Activated naive CD8-positive, alpha-beta T cell treated with anti-CD3 and anti-CD28 coated beads, Interleukin-2, amount 50 U/mL, for 24 hours (primary cell): Measurements from ENCODE around the gene TMC8.
"Not testable (repeated sequence)": the region's sequence is repeated elsewhere in the genome, so short reads cannot be mapped to it uniquely, and the experiment has no call there.

Experiments
- ATAC-seq: fragments of 150-1000 bp; cut with Tn5 transposase; one replicate; pipeline ENCODE4 v1.10.0; 2021
- DNase-seq: peaks from one replicate; pipeline ENCODE4 v3.0.0; 2021
- H3K27ac Mint-ChIP-seq: one replicate; pipeline ENCODE4 v1.8.0; 2021; ENCODE audit warnings: mild to moderate bottlenecking, mixed read lengths
- H3K27me3 Mint-ChIP-seq: one replicate; pipeline ENCODE4 v1.8.0; 2021; ENCODE audit warnings: mixed read lengths
- H3K36me3 Mint-ChIP-seq: one replicate; pipeline ENCODE4 v1.8.0; 2021; ENCODE audit warnings: low read depth, mixed read lengths
- H3K4me1 Mint-ChIP-seq: one replicate; pipeline ENCODE4 v1.8.0; 2021; ENCODE audit warnings: mixed read lengths
- H3K4me3 Mint-ChIP-seq: one replicate; pipeline ENCODE4 v1.8.0; 2021; ENCODE audit warnings: mild to moderate bottlenecking, moderate library complexity, mixed read lengths
- H3K9me3 Mint-ChIP-seq: one replicate; pipeline ENCODE4 v1.8.0; 2021; ENCODE audit warnings: mixed read lengths

TMC8 gene

DNA sequence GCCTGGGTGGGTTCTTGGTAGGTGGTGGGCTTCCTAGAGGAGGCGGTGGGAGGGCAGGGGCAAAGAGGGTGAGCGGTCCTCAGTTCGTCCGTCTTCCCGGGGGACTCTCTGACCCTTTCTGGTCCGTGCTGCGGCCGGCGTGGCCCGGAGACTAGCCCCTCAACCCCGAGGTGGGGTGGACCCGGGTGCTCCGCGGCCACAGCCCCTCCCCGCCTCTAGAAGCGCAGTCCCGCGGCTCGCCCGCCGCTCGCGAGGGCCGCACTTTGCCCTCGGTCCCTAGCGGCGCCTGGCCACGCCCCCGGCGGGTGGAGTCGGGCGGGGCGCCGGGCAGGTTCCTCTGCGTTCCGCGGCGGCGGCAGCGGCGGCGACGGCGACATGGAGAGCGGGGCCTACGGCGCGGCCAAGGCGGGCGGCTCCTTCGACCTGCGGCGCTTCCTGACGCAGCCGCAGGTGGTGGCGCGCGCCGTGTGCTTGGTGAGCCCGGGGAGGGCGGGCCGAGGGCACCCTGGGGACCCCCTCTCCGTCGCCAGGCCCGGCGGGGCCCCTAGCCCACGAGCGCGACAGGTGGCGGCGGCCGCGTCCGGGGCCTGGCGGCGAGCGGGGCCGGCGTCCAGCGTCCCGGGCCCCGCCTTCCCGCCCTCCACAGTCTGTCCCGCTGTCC is 37.8 kb downstream of the TMC8 start, which contains the start of gene SYNGR2:
Gene SYNGR2, plus strand, starts transcription at position 340 of the 661 bp plus-strand sequence. Its CDS starts 36 bp downstream, at position 376.
- peak; percentile 91 for DNase-seq
- H3K27ac Mint-ChIP-seq: peak within 1 kb of the TSS; percentile 64
- no peaks in the 10 kb centered on the region for H3K27me3 Mint-ChIP-seq

GRCh38 chr17:78168903-78169793 is 38.6 kb downstream of the TMC8 start:
- H3K36me3 Mint-ChIP-seq: peaks cover 25% of the 10 kb centered on the region
- H3K27ac Mint-ChIP-seq: peak overlapping the region; percentile 64
- H3K27me3 Mint-ChIP-seq: no peaks in the 10 kb centered on the region
- H3K9me3 Mint-ChIP-seq: no peaks in the 10 kb centered on the region
- peaks cover 43% of the 10 kb centered on the region for H3K4me1 Mint-ChIP-seq
- ATAC-seq (peak; percentile 9), DNase-seq (peak; percentile 73)
- peak overlapping the region; percentile 78 for H3K4me3 Mint-ChIP-seq

More for the DNA sequence above, 37.8 kb downstream of the TMC8 start, which contains the start of gene SYNGR2:
- Mint-ChIP-seq H3K4me1 (peaks cover 36% of the 10 kb centered on the region), H3K9me3 (no peaks in the 10 kb centered on the region), H3K36me3 (peaks cover 17% of the 10 kb centered on the region), H3K4me3 (peak within 1 kb of the TSS; percentile 78)
- ATAC-seq: peak; percentile 74

DNA sequence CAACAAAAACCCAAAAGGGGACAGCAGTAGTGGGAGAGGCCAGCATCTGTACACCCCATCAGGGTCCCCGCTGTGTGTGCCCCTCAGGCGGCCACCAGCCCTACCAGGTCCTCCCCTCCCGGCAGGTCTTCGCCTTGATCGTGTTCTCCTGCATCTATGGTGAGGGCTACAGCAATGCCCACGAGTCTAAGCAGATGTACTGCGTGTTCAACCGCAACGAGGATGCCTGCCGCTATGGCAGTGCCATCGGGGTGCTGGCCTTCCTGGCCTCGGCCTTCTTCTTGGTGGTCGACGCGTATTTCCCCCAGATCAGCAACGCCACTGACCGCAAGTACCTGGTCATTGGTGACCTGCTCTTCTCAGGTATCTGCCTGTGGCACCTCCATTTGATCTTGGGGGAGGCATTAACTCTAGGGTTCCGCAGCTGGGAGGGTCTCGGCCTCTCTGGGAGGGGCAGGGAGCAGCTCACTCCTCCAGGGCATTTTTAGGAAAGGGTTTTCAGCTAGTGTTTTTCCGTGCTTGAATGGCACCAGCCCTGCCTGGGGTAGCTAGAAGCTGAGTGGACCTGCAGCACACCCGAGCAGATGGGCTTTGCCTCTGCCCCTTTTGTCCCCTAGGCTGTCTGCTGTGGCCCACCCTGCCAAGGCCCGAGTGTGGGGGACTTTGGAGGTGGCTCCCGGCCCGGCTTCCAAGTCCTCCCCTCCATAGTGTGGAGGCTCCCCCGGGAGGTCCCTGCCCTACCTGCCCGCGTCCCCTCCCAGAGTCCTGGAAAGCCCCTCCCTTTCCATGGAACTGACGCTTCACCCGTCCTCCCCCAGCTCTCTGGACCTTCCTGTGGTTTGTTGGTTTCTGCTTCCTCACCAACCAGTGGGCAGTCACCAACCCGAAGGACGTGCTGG is 40.4 kb downstream of the TMC8 start:
- ATAC-seq: no peak
- DNase-seq: no peak
- Mint-ChIP-seq H3K27me3 (no peaks in the 10 kb centered on the region), H3K9me3 (no peaks in the 10 kb centered on the region), H3K4me1 (peaks cover 46% of the 10 kb centered on the region), H3K4me3 (peak overlapping the region; percentile 78), H3K36me3 (peaks cover 31% of the 10 kb centered on the region), H3K27ac (peak overlapping the region; percentile 75)

- not testable (repeated sequence) for H3K27me3 Mint-ChIP-seq, ATAC-seq, H3K9me3 Mint-ChIP-seq, DNase-seq
- H3K27ac Mint-ChIP-seq: peak overlapping the region; percentile 75
- peak overlapping the region; percentile 54 for H3K4me3 Mint-ChIP-seq
- peaks cover 51% of the 10 kb centered on the region for H3K4me1 Mint-ChIP-seq
- H3K36me3 Mint-ChIP-seq: peaks cover 33% of the 10 kb centered on the region
Measured at GRCh38 chr17:78171591-78172248, 41.1 kb downstream of the TMC8 start.

DNA sequence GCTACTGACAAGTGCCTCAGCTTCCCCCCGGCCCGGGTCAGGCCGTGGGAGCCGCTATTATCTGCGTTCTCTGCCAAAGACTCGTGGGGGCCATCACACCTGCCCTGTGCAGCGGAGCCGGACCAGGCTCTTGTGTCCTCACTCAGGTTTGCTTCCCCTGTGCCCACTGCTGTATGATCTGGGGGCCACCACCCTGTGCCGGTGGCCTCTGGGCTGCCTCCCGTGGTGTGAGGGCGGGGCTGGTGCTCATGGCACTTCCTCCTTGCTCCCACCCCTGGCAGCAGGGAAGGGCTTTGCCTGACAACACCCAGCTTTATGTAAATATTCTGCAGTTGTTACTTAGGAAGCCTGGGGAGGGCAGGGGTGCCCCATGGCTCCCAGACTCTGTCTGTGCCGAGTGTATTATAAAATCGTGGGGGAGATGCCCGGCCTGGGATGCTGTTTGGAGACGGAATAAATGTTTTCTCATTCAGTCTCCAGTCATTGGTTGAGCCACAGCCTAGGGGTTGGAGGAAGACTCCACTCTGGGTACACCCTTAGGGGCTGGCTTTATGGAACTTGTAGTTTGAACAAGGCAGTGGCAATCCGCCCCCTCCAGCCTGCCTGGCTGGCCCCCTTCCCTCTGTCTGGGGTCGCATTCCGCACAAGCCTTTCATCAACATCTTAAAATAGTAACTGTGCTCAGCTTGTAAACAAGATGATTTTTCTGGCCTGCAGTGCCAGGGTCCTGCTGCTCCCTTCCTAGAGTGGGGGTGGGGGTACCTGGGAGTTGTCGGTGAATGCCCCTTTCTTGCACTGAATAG is 41.9 kb downstream of the TMC8 start:
- ATAC-seq (no peak), DNase-seq (peak; percentile 18)
- H3K4me1 Mint-ChIP-seq: peaks cover 57% of the 10 kb centered on the region
- H3K27me3 Mint-ChIP-seq: no peaks in the 10 kb centered on the region
- peaks cover 33% of the 10 kb centered on the region for H3K36me3 Mint-ChIP-seq
- H3K27ac Mint-ChIP-seq: peak overlapping the region; percentile 80
- H3K9me3 Mint-ChIP-seq: no peaks in the 10 kb centered on the region
- H3K4me3 Mint-ChIP-seq: peak overlapping the region; percentile 54

DNA sequence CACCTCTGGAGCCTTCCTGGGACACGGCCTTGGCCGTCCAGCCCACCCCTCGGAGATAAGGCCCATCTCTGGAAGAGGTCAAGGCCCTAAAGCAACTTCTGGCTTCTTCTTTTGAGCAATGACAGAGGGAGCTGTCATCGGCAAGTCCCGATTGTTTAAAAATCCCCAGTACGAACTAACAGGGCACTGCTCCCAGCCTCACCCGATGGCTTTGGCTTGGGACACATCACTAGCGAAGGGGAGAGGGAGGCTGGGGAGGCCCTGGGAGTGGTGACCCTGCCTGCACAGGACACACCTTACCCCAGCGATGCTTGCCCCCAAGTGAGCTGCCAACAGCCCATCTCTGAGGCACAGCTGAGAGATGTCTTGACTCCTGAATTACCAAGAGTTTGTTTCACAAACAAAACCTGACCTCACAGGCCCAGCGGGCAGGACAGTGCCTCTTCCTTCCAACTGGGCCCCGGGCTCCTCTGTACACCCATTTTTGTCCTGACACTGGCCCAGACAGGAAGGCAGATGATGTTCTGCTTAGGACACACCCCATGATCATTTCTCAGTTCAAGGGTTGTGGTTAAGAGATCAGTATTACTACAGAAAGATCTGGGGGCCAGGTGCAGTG is 42.6 kb downstream of the TMC8 start:
- H3K36me3 Mint-ChIP-seq: peaks cover 33% of the 10 kb centered on the region
- H3K9me3 Mint-ChIP-seq: no peaks in the 10 kb centered on the region
- peak overlapping the region; percentile 32 for H3K4me3 Mint-ChIP-seq
- no peaks in the 10 kb centered on the region for H3K27me3 Mint-ChIP-seq
- H3K4me1 Mint-ChIP-seq: peaks cover 57% of the 10 kb centered on the region
- H3K27ac Mint-ChIP-seq: peak overlapping the region; percentile 80
- DNase-seq (no peak), ATAC-seq (peak; percentile 11)

- ATAC-seq: no peak
- Mint-ChIP-seq H3K9me3 (no peaks in the 10 kb centered on the region), H3K4me3 (no peak overlapping the region), H3K27me3 (no peaks in the 10 kb centered on the region), H3K36me3 (peaks cover 39% of the 10 kb centered on the region), H3K4me1 (peaks cover 57% of the 10 kb centered on the region), H3K27ac (peak overlapping the region; percentile 22)
- DNase-seq: no peak
Measured at GRCh38 chr17:78174346-78174869, 43.8 kb downstream of the TMC8 start.

GRCh38 chr17:78174870-78175642 is 44.5 kb downstream of the TMC8 start:
- Mint-ChIP-seq H3K27me3 (no peaks in the 10 kb centered on the region), H3K4me3 (no peak overlapping the region), H3K9me3 (no peaks in the 10 kb centered on the region), H3K4me1 (peaks cover 58% of the 10 kb centered on the region), H3K36me3 (peaks cover 46% of the 10 kb centered on the region), H3K27ac (no peak overlapping the region)
- ATAC-seq (no peak), DNase-seq (no peak)

GRCh38 chr17:78175643-78175981 is 45.0 kb downstream of the TMC8 start:
- Mint-ChIP-seq H3K4me3 (no peak overlapping the region), H3K4me1 (peaks cover 61% of the 10 kb centered on the region), H3K27ac (no peak overlapping the region), H3K36me3 (peaks cover 51% of the 10 kb centered on the region), H3K9me3 (no peaks in the 10 kb centered on the region), H3K27me3 (no peaks in the 10 kb centered on the region)
- ATAC-seq: no peak
- no peak for DNase-seq

DNA sequence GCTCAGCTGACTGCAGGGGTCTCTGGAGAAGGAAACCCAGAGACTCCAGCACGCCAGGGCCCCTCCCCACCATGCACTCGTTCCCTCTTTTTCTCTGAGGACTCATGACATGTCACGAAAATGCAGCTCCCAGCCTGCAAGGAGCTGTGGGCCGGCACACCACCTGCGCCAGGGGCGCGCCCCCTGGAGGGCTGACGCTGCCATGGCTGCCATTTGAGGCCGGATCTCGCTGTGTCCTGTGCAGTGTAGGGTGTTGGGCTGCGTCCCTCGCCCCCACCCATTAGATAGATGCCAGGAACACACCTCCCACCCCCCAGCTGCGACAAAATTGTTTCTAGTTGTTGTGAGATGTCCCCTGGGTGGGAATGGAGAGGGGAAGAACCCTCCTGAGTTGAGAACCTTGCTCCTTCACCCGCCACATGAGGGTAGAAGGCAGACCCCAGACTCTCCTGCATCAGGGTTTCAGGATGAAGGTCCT is 46.0 kb downstream of the TMC8 start:
- no peak overlapping the region for H3K4me3 Mint-ChIP-seq
- ATAC-seq (peak; percentile 79), DNase-seq (peak; percentile 82)
- H3K4me1 Mint-ChIP-seq: peaks cover 54% of the 10 kb centered on the region
- H3K9me3 Mint-ChIP-seq: no peaks in the 10 kb centered on the region
- no peak overlapping the region for H3K27ac Mint-ChIP-seq
- H3K36me3 Mint-ChIP-seq: peaks cover 57% of the 10 kb centered on the region
- H3K27me3 Mint-ChIP-seq: no peaks in the 10 kb centered on the region

GRCh38 chr17:78179372-78179771 is 48.8 kb downstream of the TMC8 start:
- no peaks in the 10 kb centered on the region for H3K27me3 Mint-ChIP-seq
- no peak overlapping the region for H3K27ac Mint-ChIP-seq
- peaks cover 26% of the 10 kb centered on the region for H3K4me1 Mint-ChIP-seq
- no peak for ATAC-seq
- peaks cover 49% of the 10 kb centered on the region for H3K36me3 Mint-ChIP-seq
- no peaks in the 10 kb centered on the region for H3K9me3 Mint-ChIP-seq
- DNase-seq: no peak
- H3K4me3 Mint-ChIP-seq: no peak overlapping the region

DNA sequence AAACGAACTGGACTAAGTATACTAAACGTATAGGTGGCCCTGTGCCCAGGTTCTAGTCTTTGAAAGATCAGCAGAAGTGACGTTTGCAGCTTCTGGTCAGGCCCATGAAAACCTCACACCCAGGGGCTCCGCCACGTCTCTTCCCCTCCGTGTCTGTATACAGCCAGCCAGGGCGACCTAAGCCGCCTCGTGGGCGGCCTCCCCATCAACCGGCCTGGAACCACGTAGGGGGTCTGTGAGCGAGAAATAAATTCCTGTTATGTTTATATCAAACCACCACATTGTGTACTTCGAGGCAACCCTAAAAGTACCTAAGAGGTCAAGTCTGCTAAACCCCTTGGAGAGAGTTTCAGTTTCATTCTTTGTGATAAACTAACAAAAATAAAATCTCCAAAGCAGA is 49.5 kb downstream of the TMC8 start:
- Mint-ChIP-seq H3K4me3 (peak overlapping the region; percentile 15), H3K27ac (peak overlapping the region; percentile 52), H3K4me1 (peaks cover 30% of the 10 kb centered on the region), H3K27me3 (no peaks in the 10 kb centered on the region), H3K9me3 (no peaks in the 10 kb centered on the region), H3K36me3 (peaks cover 54% of the 10 kb centered on the region)
- peak; percentile 17 for ATAC-seq
- no peak for DNase-seq
